ENCODE measurements around the gene OR14J1. TPM values are rescaled to one million over a fixed set of nuclear protein-coding genes. Genes with fewer than 3 reads are reported as not detected.
"Not testable (repeated sequence)": the region's sequence is repeated elsewhere in the genome, so short reads cannot be mapped to it uniquely, and the experiment has no call there.

OR14J1 gene
- total RNA-seq, 6 experiments from 2014 or later, result not detected

GRCh38 chr6:29263001-29263400, 38.5 kb upstream of the OR14J1 start:
- ATAC-seq, result no peak
- Histone ChIP-seq H3K36me3 (no peaks in the 10 kb centered on the region), H3K27me3 (no peaks in the 10 kb centered on the region), H3K4me1 (no peaks in the 10 kb centered on the region), H3K9me3 (no peaks in the 10 kb centered on the region), H3K27ac (no peak overlapping the region), H3K4me3 (no peak overlapping the region)
- whole genome bisulfite sequencing (ENCODE audit: insufficient coverage, low coverage, low lambda C conversion rate, missing lambda C conversion rate), result 73% methylated on average over 3 of the region's 3 CpGs
- intact Hi-C loops (cut with DNase I), result no loop called here
- no peak for TF ChIP-seq POLR2A (IDR thresholded peaks at IDR 0.05)
- no peak for TF ChIP-seq CTCF (IDR thresholded peaks at IDR 0.05)
- no peak for DNase-seq

GRCh38 chr6:29294499-29294914, 7.0 kb upstream of the OR14J1 start:
- intact Hi-C loops (cut with DNase I), result no loop called here
- ATAC-seq (no peak), DNase-seq (no peak)
- 73% methylated on average over 1 of the region's 1 CpG for WGBS (ENCODE audit: insufficient coverage, low coverage, low lambda C conversion rate, missing lambda C conversion rate)
- H3K4me3 ChIP-seq, result no peak overlapping the region
- no peaks in the 10 kb centered on the region for H3K4me1 ChIP-seq
- no peaks in the 10 kb centered on the region for H3K36me3 ChIP-seq
- no peaks in the 10 kb centered on the region for H3K9me3 ChIP-seq
- TF ChIP-seq POLR2A (IDR thresholded peaks at IDR 0.05) (no peak), CTCF (IDR thresholded peaks at IDR 0.05) (no peak)
- no peak overlapping the region for H3K27ac ChIP-seq
- no peaks in the 10 kb centered on the region for H3K27me3 ChIP-seq

GRCh38 chr6:29295181-29295585, 6.3 kb upstream of the OR14J1 start:
- DNase-seq (peak in 1 of 3 donors; percentile 16), ATAC-seq (peak in 1 of 4 donors; percentile 25)
- Histone ChIP-seq H3K27ac (no peak overlapping the region), H3K36me3 (no peaks in the 10 kb centered on the region), H3K4me3 (no peak overlapping the region), H3K9me3 (no peaks in the 10 kb centered on the region), H3K27me3 (no peaks in the 10 kb centered on the region), H3K4me1 (no peaks in the 10 kb centered on the region)
- no peak for TF ChIP-seq CTCF (IDR thresholded peaks at IDR 0.05)
- TF ChIP-seq POLR2A (IDR thresholded peaks at IDR 0.05), result no peak
- WGBS (ENCODE audit: insufficient coverage, low coverage, low lambda C conversion rate, missing lambda C conversion rate), result 67% methylated on average over 2 of the region's 12 CpGs
- intact Hi-C loops (cut with DNase I), result no loop called here

GRCh38 chr6:29295623-29296022, 5.9 kb upstream of the OR14J1 start:
- Histone ChIP-seq H3K4me1 (no peaks in the 10 kb centered on the region), H3K27ac (no peak overlapping the region), H3K27me3 (no peaks in the 10 kb centered on the region), H3K36me3 (no peaks in the 10 kb centered on the region), H3K9me3 (no peaks in the 10 kb centered on the region), H3K4me3 (no peak overlapping the region)
- intact Hi-C loops (cut with DNase I), result no loop called here
- no peak for TF ChIP-seq POLR2A (IDR thresholded peaks at IDR 0.05)
- TF ChIP-seq CTCF (IDR thresholded peaks at IDR 0.05), result no peak
- WGBS (ENCODE audit: insufficient coverage, low coverage, low lambda C conversion rate, missing lambda C conversion rate), result 89% methylated on average over 5 of the region's 7 CpGs
- ATAC-seq (peak in 1 of 4 donors; percentile 26), DNase-seq (no peak)

DNA sequence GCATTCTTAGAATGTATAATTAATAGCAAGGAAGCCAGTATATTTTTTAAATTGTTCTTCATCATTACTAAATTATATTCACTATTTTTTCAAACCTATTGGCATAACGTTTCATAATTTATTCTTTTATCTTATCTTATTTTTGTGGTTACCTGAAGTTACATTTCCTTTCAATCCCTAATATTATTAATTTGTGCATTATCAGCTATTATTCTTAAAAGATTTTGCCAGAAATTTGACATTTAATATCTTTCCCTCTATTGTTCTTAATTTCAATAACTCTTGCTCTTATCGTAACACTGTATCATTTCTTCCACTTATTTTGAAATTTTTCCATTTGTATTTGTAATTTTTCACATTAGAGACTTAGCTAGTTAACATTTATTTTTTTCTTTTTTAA, 18.4 kb downstream of the OR14J1 start:
- intact Hi-C loops (cut with DNase I), result no loop called here
- no peak overlapping the region for H3K27ac ChIP-seq
- H3K4me1 ChIP-seq, result no peaks in the 10 kb centered on the region
- ATAC-seq (no peak), DNase-seq (no peak)
- no peak overlapping the region for H3K4me3 ChIP-seq
- H3K36me3 ChIP-seq, result no peaks in the 10 kb centered on the region
- no peaks in the 10 kb centered on the region for H3K9me3 ChIP-seq
- WGBS (ENCODE audit: insufficient coverage, low coverage, low lambda C conversion rate, missing lambda C conversion rate), result 63% methylated on average over 2 of the region's 2 CpGs
- H3K27me3 ChIP-seq, result no peaks in the 10 kb centered on the region
- TF ChIP-seq CTCF (IDR thresholded peaks at IDR 0.05) (no peak), POLR2A (IDR thresholded peaks at IDR 0.05) (no peak)

DNA sequence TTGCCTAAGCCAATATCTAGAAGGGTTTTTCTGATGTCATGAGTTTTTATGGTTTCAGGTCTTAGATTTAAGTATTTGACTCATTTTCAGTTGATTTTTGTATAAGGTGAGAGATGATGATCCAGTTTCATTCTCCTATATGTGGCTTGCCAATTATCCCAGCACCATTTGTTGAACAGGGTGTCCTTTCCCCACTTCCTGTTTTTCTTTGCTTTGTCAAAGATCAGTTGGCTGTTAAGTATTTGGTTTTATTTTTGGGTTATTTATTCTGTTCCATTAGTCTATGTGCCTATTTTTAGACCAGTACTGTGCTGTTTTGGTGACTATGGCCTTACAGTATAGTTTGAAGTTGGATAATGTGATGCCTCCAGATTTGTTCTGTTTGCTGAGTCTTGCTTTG, 21.8 kb downstream of the OR14J1 start:
- ATAC-seq; H3K9me3 ChIP-seq; H3K27ac ChIP-seq; H3K4me3 ChIP-seq; DNase-seq; H3K27me3 ChIP-seq; H3K36me3 ChIP-seq; H3K4me1 ChIP-seq; intact Hi-C loops (cut with DNase I): not testable (repeated sequence)

Measured in right lobe of liver (tissue), 6 donors.